Measurements from ENCODE around the gene TMEM52B. TPM values are rescaled to one million over a fixed set of nuclear protein-coding genes. Genes with fewer than 3 reads are reported as not detected.
"Not testable (repeated sequence)": the region's sequence is repeated elsewhere in the genome, so short reads cannot be mapped to it uniquely, and the experiment has no call there.

Gene TMEM52B
- total RNA-seq, 1 donor from 2014 or later, result not detected

- Mint-ChIP-seq H3K4me3 (no peak overlapping the region), H3K27me3 (ENCODE audit: low read depth) (peaks cover 12% of the 10 kb centered on the region), H3K27ac (ENCODE audit: unreplicated experiment) (no peak overlapping the region), H3K4me1 (peaks cover 17% of the 10 kb centered on the region), H3K36me3 (ENCODE audit: low read depth) (peaks cover 15% of the 10 kb centered on the region), H3K9me3 (no peaks in the 10 kb centered on the region)
- TF ChIP-seq, protein P1, sequence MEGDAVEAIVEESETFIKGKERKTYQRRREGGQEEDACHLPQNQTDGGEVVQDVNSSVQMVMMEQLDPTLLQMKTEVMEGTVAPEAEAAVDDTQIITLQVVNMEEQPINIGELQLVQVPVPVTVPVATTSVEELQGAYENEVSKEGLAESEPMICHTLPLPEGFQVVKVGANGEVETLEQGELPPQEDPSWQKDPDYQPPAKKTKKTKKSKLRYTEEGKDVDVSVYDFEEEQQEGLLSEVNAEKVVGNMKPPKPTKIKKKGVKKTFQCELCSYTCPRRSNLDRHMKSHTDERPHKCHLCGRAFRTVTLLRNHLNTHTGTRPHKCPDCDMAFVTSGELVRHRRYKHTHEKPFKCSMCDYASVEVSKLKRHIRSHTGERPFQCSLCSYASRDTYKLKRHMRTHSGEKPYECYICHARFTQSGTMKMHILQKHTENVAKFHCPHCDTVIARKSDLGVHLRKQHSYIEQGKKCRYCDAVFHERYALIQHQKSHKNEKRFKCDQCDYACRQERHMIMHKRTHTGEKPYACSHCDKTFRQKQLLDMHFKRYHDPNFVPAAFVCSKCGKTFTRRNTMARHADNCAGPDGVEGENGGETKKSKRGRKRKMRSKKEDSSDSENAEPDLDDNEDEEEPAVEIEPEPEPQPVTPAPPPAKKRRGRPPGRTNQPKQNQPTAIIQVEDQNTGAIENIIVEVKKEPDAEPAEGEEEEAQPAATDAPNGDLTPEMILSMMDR (conservative IDR thresholded peaks at IDR 0.05), result no peak
- DNase-seq (ENCODE audit: low read depth, low spot score), result no peak
Observed at GRCh38 chr12:10218021-10218420, 39.2 kb downstream of the TMEM52B start.

DNA sequence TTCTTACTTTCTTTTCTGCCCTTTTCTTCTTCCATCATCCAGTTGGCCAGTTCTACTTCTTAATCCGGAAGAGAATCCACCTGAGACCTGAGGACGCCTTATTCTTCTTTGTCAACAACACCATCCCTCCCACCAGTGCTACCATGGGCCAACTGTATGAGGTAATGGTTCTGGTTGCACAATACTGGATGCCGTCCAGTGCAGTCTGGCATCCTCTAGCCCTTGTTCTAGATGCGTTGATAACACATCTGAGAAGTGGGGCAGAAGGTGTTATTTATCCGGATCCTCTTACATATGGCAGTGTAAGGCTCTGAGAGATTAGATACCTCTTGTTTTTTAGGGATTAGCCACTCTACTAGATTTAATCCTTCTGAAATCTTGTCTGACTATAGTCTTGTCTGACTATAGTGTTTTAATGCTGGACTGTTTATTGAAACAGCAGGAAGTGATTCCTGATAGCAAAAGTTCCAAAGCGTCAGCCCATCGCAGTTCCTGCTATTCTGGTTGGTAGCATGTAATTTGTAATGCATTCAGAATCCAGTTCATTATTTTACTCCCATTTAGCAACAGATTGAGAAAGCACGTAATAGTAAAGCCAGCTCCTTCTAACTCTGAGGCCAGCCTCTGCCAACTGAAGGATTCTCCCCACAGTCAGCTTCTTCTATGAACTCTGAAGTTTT is 41.7 kb downstream of the TMEM52B start:
- Mint-ChIP-seq H3K4me1 (no peaks in the 10 kb centered on the region), H3K36me3 (ENCODE audit: low read depth) (peaks cover 17% of the 10 kb centered on the region), H3K4me3 (no peak overlapping the region), H3K9me3 (no peaks in the 10 kb centered on the region), H3K27me3 (ENCODE audit: low read depth) (no peaks in the 10 kb centered on the region), H3K27ac (ENCODE audit: unreplicated experiment) (no peak overlapping the region)
- no peak for DNase-seq (ENCODE audit: low read depth, low spot score)
- TF ChIP-seq, protein P1 (conservative IDR thresholded peaks at IDR 0.05), result no peak

DNA sequence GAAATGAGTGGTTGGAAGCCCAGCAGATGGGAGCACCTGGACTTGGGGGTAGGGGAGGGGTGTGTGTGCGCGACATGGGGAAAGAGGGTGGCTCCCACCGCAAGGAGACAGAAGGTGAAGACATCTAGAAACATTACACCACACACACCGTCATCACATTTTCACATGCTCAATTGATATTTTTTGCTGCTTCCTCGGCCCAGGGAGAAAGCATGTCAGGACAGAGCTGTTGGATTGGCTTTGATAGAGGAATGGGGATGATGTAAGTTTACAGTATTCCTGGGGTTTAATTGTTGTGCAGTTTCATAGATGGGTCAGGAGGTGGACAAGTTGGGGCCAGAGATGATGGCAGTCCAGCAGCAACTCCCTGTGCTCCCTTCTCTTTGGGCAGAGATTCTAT is 43.0 kb downstream of the TMEM52B start:
- Mint-ChIP-seq H3K4me3 (no peak overlapping the region), H3K27ac (ENCODE audit: unreplicated experiment) (no peak overlapping the region), H3K9me3 (no peaks in the 10 kb centered on the region), H3K27me3 (ENCODE audit: low read depth) (no peaks in the 10 kb centered on the region), H3K36me3 (ENCODE audit: low read depth) (peaks cover 17% of the 10 kb centered on the region), H3K4me1 (no peaks in the 10 kb centered on the region)
- DNase-seq (ENCODE audit: low read depth, low spot score), result no peak
- TF ChIP-seq, protein P1 (conservative IDR thresholded peaks at IDR 0.05), result no peak

- TF ChIP-seq, protein P1 (conservative IDR thresholded peaks at IDR 0.05), result no peak
- no peaks in the 10 kb centered on the region for H3K27me3 Mint-ChIP-seq (ENCODE audit: low read depth)
- no peak for DNase-seq (ENCODE audit: low read depth, low spot score)
- no peaks in the 10 kb centered on the region for H3K9me3 Mint-ChIP-seq
- H3K36me3 Mint-ChIP-seq (ENCODE audit: low read depth), result peaks cover 17% of the 10 kb centered on the region
- no peak overlapping the region for H3K27ac Mint-ChIP-seq (ENCODE audit: unreplicated experiment)
- H3K4me3 Mint-ChIP-seq, result no peak overlapping the region
- H3K4me1 Mint-ChIP-seq, result no peaks in the 10 kb centered on the region
Observed at GRCh38 chr12:10223208-10223607, 44.4 kb downstream of the TMEM52B start.

GRCh38 chr12:10225426-10225825 is 46.6 kb downstream of the TMEM52B start:
- H3K27me3 Mint-ChIP-seq (ENCODE audit: low read depth); H3K4me3 Mint-ChIP-seq; H3K27ac Mint-ChIP-seq (ENCODE audit: unreplicated experiment); H3K4me1 Mint-ChIP-seq; H3K9me3 Mint-ChIP-seq; DNase-seq (ENCODE audit: low read depth, low spot score): not testable (repeated sequence)
- H3K36me3 Mint-ChIP-seq (ENCODE audit: low read depth), result peaks cover 14% of the 10 kb centered on the region

- H3K27ac Mint-ChIP-seq (ENCODE audit: unreplicated experiment), result no peak overlapping the region
- H3K4me1 Mint-ChIP-seq, result no peaks in the 10 kb centered on the region
- no peak for DNase-seq (ENCODE audit: low read depth, low spot score)
- H3K27me3 Mint-ChIP-seq (ENCODE audit: low read depth), result no peaks in the 10 kb centered on the region
- H3K36me3 Mint-ChIP-seq (ENCODE audit: low read depth), result peaks cover 14% of the 10 kb centered on the region
- TF ChIP-seq, protein P1 (conservative IDR thresholded peaks at IDR 0.05), result no peak
- H3K9me3 Mint-ChIP-seq, result no peaks in the 10 kb centered on the region
- H3K4me3 Mint-ChIP-seq, result no peak overlapping the region
Observed at GRCh38 chr12:10226086-10226485, 47.3 kb downstream of the TMEM52B start.
